Stimulated activated CD4-positive, alpha-beta T cell treated with anti-CD3 and anti-CD28 coated beads, TNF-alpha, amount 100 ng/mL, for 1 hour (primary cell): ENCODE measurements around the gene PLOD2.

ENCODE experiments used
- DNase-seq, 3 donors: peaks; one replicate each; pipeline ENCODE4 v3.0.0-alpha.2; 2020; ENCODE audit warnings: low read depth in 3 of 3, low spot score in 1 of 3

The PLOD2 gene

DNA sequence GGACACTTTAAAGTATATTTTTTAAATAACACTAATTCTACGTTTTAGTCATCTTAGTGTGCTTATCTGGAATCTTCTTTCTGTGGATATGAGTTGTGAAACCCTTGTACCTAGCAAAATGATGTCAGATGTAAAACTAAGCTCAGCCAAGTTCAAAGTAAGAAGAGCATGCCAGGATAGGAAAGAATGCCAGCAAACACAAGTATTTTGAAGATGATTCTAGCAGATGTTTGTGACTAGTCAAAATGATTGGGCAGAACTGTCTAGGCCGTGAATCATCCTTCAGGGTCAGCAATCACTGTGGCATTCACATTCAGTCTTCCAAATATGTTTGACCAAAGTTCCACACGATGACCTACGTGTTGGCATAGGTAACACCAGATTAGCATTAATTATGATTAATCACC, 5.4 kb upstream of the PLOD2 start:
- DNase-seq = no peak

DNA sequence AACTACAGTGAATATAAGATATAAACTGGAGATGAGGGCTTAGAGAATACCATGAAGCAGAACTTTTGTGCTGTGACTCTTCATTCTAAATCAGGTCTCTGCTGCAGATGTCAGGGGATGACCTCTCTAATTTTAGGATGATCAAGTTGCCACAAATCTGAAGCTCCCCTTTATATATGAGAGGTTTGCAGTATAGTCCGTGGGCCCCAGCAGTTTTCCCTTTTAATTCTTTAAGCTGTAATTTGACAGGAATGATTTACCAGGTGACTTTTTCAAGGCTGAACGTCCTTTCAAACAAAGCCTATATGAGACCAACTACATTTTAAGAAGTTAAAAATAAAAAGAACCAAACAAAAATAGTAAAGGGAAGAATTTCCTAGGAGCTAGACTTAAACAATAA, 4.9 kb upstream of the PLOD2 start:
- DNase-seq = no peak

DNA sequence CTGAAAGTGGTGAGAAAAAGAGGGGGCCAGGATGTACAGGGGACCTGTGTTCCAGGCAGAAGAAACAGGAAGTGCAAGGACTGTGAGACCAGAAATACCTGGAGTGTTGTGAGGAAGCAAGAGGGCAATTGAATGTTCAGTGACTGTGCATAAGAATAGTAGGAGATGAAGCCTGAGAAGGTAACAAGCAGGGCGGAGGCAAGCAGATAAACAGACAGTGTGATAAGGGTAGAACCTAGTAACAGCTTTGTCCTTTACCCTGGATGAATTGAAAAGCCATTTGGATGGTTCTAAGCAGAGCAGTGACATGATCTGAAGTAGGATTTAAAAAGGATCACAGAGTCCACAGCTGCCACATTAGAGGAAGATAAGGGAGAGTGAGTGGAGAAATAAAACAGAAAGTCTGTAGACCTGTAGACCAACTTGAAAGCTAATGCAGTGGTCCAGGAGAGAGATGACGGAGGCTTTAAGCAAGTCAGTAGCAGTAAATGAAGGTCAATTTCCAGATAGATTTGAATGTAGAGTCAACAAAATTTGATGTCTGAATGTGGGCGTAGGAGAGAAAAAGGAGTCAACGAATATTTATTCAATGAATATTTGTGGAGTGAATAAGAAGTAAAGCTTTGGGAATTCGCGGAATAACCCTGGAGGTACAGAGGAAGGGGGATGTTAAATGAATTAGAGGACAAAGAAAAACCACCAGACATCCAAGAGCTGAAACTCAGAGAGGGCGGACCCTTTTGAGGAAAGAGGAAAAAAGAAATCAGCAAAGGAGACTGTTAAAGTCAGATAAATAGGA, 4.2 kb upstream of the PLOD2 start:
- DNase-seq = no peak

DNA sequence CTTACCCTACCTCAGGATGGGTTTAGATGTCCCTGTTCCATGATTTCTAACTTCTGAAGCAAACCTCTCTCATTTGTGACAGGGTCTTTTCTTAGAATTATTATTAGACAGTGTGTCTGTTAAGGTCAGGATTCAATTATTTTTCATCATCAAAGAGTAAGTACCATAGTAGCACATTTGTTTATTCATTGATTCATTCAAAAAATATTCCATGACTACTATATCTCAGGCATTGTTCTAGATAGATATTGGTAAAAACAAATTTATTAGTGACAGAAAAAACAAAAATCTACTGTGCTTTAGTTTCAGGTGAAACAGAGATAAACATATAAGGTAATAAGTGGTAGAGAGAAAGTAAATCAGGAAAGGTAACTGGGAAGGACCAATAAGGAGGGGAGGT, 3.5 kb upstream of the PLOD2 start:
- no peak for DNase-seq

DNA sequence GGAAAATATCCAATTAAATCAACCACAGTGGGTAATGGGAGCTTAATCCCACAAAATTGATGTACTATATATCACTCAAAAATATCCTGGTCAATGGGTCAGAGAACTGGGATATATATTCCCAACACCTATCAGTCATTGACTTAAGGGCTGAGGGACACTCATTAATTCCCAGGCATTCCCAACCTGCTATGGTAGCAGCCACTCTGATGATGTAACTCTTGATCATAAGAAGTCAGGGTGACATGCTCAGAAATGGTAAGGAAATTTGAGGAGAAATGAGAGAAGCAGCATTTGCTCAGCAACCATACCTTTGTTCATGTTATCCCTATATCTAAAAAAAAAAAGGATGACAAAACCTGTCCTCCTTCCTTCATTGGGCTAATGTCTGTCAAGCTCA, 3.1 kb upstream of the PLOD2 start:
- DNase-seq = no peak

DNA sequence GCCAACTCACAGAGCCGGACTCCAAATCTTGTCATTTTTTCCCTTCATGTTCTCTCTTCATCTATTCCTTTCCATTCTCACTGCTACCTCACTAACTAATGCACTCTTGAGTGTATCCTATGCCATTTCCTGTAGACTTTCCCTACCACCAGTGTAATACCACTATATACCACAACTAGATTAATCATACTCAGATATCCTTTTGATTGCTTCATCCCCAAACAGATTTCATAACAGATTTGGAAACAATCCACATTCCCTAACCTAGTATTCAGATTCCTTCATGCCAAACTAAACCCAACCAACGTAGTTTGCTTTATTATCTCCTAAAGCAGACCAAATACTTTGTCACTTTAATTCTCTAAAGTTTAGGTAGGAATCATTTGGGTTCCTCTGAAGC, 2.6 kb upstream of the PLOD2 start:
- no peak for DNase-seq

DNA sequence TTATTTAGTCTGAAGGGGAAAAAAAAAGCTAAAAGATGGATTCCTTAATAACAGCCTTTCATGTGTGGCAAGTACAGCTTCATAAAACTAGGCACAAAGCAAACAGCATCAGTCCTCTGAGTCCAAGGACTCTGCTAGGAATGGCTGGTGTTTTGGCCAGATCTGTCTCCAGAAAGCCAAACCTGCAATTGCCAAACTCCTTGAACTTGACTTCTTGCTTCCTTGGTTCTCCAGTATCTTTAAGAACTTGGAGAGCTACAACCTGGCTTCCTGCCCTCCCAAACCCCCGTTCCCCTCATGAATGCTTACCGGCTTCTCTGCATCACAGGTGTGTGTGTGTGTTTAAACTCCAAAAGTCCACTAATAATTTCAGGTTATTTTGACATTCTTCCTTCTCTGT, 1.6 kb upstream of the PLOD2 start:
- DNase-seq = no peak

DNA sequence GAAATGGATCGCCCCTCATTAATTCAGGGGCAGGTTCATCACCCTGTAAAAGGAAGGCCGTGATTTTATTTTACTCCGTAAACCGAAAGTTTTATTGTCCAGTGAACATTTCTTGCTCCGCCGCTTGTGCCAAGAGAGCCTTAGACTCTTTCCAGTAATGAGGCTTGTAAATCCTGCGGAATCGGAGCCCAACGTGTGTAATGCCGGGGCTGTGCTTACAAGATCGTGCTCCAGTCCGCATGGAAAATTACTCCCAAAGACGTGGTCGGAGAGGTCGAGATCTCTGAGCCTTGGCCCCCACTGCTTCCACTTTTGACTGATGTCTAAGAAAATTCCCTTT, 649 bp upstream of the PLOD2 start:
- no peak for DNase-seq

DNA sequence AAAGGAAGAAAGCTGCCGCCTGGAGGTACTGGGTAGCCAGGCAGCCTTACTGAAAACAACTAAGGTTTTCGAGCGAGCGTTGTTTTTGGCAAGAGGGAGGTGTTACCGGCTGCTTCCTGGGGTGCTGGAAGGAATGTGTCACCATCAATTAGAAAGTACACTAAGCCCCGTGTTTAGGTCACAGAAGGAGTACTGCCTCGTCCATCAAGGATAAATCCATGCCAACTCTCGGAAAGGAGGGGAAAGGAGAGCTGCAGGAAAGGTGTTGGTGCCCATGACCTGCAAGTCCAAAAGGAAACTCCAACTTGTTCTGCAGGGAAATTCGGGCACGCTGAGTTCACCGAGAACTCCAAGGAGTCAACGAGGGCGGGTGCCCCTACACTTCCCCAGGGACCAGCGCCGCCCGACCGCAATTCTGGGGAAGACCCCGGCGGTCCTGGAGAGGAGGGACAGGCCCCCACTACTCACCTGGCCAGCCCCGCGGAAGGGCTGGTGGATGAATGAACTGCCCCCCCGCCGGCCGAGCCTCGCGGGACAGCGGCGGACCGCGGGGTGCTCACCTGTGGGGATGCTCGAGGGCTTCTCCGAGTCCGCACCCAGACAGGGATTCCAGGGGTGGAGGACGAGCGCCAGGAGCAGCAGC, 542 bp downstream of the PLOD2 start:
- no peak for DNase-seq

DNA sequence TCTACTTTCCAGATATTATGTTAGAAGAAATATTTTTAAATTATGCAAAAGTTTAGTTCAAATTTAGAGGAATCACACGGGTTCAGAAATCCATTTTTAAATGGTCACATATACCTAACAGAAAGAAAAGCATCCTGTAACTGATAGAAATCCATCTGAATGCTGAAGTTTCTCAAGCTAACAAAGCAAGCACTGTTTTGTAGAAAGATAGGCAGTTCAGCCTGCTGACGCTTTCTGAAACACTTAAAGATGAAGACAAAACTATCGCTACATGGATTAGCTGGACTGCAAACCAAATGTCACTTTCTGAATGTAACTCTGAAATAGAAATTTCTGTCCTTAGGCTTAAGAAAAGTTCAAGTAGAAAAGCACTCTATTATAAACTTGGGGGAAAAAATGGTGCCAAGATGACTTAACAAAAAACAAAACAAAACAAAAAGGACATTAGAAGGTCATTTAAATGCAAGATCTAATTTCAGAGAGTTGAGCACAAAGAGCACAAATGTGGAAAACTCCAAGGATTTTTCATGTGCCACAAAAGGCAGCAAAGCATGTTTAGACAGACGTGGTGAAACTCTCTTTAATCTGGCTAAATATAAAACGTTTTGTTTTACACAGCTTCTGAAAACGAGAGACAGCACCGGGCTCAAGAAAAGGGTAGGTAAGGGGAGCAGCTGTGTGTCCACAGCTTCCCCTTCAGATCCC, 1.2 kb downstream of the PLOD2 start:
- DNase-seq = no peak

DNA sequence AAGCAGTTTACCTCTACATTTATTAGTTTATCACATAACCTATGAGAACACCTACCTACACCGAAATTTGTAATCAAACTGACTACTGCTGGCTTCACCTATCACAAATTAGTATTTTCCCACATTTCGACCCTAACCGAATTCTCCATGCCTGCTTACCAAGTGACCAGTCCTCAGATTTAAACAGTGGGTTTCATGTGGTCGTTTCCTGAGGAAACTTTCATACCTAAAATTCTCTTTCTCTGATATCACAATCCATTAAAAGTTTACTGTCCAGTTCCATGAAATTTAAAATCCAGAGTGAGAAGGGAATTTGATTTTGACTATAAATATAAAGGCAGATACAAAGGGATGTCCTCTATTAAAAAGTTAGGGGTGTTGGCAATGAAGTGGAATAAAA, 1.9 kb downstream of the PLOD2 start:
- no peak for DNase-seq

DNA sequence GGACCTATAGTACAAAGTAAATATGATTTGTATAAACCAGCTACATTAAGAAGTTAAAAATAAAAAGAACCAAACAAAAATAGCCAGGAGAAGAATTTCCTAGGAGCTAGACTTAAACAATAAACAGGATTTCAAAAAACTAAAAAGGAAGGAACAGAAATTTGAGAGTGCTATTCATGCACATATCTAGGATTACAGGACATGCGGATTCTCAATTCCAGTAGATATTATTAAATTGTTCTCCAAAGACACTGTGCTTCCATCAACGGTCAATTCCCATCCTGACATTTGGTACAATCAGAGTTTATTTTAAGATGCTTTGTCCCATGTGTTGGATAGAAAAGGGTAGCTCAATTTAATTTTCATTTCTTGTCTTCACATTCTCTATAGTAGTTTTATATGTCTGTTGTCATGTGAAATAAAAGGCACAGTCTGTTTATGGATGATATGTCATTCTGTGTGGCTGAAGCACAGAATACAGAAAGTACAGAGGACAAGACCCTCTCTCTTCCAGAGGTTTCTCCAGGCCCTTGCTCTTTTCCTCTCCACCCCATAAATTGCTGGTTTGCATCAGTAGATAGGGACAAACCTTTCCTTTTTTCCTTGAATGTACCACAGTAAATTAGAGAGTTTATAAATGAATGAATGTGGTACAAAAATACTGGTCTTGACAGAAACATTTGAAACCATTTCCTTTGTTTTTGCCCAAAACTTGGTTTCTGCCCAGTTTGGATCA, 3.5 kb downstream of the PLOD2 start:
- no peak for DNase-seq

DNA sequence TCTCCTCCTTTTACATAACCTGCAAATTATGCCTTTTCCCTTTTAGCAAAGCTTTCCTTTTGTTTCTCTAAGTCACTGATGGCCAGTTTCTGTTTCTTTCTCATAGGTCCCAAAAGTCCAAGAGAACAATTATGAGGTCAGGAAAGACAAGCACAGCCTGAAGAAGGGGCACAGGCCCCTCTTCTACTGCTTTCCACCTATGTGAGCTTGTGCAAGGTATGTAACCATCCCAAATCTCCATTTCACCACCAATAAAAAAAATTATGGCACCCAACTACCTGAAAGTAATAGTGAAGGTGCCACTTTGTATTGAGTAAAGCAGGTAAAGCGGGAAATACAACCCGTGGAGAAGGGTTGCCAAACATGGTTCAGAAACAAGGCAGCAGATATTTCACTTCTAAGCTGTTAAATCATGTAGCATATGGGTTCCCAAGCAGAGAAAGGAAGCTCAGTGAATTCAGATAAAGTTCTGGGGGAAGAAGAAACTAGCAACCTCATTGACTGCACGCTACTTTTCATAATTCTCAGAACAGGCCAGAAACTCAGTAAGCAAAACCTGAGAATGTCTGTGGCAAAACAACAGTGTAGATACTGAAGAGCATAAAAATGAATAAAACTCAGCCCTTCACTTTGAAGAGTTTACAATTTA, 4.2 kb downstream of the PLOD2 start:
- no peak for DNase-seq

DNA sequence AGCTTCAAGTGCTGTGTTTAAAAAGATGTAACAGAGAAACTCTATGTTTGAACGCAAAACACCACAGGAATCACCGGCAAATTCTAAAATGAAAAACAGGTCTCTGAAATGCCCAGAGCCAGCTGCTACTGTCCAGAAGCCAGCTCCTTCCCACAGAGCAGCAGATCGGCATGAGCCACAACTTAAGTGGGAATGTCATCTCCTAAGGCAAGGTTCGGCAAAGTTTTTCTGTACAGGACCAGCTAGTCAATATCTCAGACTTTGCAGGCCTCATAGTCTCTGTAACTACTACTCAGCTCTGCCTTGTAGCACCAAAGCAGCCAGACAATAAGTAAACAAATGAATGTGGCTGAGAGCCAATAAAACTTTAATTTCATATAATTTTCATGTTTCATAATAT, 4.9 kb downstream of the PLOD2 start:
- DNase-seq = no peak

DNA sequence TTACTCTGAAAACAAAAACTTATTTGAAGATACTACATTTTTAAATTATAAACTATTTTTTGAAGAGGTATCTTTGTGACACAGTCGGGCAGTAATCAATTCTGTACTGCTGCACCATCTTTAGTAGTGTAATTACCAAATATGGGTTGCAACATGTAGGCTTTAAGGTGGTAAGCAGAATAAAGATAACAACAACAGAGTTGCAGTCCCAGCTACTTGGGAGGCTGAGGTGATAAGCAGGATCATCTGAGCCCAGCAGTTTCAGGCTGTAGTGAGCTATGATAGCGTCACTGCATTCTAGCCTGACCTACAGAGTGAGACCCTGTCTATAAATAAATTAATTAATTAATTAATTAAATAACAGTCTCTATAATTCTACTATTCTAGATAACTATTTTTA, 6.0 kb downstream of the PLOD2 start:
- no peak for DNase-seq

DNA sequence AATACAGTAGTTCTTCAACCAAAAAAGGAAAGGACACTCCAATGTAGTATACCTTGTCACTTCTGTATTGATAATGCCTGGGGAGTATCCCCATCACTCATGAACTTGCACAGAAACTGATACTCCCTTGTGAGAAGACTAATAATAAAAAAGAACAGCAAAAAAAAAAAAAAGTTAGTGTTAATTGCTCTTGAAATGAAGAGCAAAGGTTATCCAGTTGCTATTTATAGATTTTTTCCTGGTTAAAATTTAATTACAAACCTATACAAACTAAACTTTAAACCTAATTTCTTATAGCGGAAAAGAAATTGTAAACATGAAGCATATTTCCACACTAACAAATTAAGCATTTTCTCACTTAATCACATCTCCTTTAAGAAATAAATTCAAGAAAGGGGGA, 6.7 kb downstream of the PLOD2 start:
- DNase-seq = no peak

DNA sequence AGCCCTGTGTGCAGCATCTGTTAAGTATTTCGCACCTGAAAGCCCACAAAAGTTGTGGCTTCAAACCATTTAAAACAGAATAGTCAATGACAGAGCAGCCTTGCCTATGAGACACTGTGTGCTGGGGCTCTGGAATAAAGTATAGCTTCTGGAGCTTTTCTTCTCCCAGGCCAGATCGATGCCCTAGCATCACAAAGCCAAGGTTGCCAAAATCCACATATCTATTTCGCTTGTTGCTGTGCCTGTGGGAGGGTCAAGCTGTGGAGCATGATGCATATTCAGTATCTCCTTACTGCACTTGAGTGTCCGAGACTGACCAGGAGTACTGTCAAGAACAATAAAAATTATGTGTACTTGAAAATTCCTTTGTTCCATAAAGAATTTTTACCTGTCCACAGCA, 7.6 kb downstream of the PLOD2 start:
- DNase-seq = no peak

DNA sequence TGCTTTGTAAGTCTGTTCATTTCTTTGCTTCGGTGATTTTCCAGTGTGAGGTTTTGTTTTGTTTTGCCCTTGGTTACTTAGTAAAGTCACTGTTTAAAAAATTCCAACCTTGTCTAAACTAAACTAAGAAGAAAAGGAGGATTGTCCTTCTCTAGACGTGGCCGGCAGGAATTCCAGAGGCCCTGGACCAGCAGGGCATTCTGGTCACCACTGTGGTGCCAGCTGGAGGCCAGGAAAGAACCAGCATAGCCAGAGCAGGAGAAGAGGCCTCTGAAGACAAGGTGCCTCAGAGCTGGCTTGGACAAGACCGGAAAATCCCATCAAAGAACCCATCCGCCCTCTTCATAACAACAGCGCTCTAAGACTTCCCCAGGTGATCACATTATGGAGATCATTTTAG, 8.2 kb downstream of the PLOD2 start:
- no peak for DNase-seq

DNA sequence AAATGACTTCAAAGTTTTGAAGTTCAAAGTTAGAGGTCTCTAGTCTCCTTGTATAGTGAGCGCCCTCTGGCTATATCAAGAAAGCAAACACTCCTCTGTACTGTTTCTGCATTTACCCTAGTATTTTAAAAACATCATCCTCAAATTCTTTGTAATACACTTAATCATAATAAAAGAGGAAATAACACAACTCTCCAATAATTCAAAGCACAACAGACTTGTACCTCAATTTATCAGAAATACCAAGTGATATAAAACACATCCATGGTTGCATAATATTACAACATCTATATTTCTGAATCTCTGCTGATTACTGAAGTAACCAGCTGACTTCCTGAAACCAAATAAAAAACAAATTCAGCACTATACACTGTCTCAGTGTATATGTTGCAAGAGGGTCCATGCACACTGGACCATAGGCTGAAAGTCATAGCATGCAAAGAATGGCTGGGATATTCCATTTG, 12.5 kb downstream of the PLOD2 start:
- DNase-seq = no peak

DNA sequence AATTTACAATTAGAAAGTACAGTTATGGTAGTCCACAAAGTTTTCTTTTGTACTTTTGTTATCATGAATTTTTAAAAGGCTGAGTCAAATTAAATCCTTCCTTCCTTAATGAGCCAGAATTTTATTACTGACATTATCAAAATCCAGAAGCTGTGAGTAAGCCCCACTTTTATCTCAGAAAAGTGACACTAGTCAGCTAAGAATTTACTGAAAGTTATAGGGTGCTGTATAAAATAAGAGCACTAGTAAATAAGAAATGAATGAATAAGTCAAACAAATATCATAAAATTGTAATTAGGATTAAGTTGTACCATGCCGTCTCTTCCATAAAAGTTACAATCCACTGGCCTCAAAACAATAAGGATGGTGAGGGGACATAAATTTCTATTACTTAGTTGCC, 15.3 kb downstream of the PLOD2 start:
- no peak for DNase-seq

DNA sequence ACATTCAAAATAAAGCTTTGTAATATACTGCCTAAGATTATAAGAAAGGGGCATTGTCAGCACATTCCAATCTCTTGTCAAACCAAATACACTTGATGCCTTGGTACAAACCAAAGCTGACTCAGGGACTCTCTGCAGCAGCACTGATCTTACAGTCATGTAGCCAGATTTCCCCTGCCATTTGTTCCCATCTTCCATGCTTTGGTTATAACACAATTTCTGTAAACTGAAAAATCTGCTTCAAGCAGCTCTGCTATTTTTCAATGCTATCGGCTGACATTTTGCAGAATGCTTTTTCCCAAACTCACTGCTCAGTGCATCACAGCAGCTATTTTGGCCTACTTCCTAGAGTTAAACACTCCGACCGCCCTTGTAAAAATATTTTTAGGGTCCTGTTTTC, 18.2 kb downstream of the PLOD2 start:
- no peak for DNase-seq
